Karpas-422 (cell line): Measurements from ENCODE around the gene CCDC7. TPM values are rescaled to one million over a fixed set of nuclear protein-coding genes. Genes with fewer than 3 reads are reported as not detected.
"Not testable (repeated sequence)": the region's sequence is repeated elsewhere in the genome, so short reads cannot be mapped to it uniquely, and the experiment has no call there.

Source experiments
- DNase-seq: peaks from one replicate; pipeline ENCODE4 v3.0.0-alpha.2; 2015
- H2AFZ ChIP-seq: fragments of 200-600 bp; sonication (generic); 2 replicates; pipeline ENCODE4 v1.6.1; 2014; ENCODE audit warnings: antibody characterized with exemption, low read length, mixed read lengths
- H3K27ac ChIP-seq: fragments of 200-600 bp; sonication (generic); 2 replicates; pipeline ENCODE4 v1.5.1; 2014; ENCODE audit warnings: mild to moderate bottlenecking, low read length, moderate library complexity
- H3K27me3 ChIP-seq: fragments of 200-600 bp; sonication (generic); 2 replicates; pipeline ENCODE4 v1.6.1; 2014; ENCODE audit warnings: low read length, mixed read lengths
- H3K36me3 ChIP-seq: fragments of 200-600 bp; sonication (generic); 2 replicates; pipeline ENCODE4 v1.6.1; 2014; ENCODE audit warnings: low read length, mixed read lengths; ENCODE audit not compliant: insufficient read depth
- H3K4me1 ChIP-seq: fragments of 200-600 bp; sonication (generic); 2 replicates; pipeline ENCODE4 v1.6.1; 2014; ENCODE audit warnings: mild to moderate bottlenecking, low read length, mixed read lengths
- H3K4me2 ChIP-seq: fragments of 200-600 bp; sonication (generic); 2 replicates; pipeline ENCODE4 v1.6.1; 2014; ENCODE audit warnings: low read length, low read depth, mild to moderate bottlenecking; ENCODE audit not compliant: poor library complexity, severe bottlenecking
- H3K4me3 ChIP-seq: fragments of 200-600 bp; sonication (generic); 2 replicates; pipeline ENCODE4 v1.5.1; 2014; ENCODE audit warnings: mild to moderate bottlenecking, antibody characterized with exemption, low read length, mixed read lengths
- H3K79me2 ChIP-seq: fragments of 200-600 bp; sonication (generic); 2 replicates; pipeline ENCODE4 v1.6.1; 2014; ENCODE audit warnings: mild to moderate bottlenecking, low read length, mixed read lengths
- H3K9ac ChIP-seq: fragments of 200-600 bp; sonication (generic); 2 replicates; pipeline ENCODE4 v1.6.0; 2014; ENCODE audit warnings: low read length
- H3K9me2 ChIP-seq: fragments of 200-600 bp; sonication (generic), shearing (Covaris generic); replicated peaks from 2 replicates; pipeline ENCODE4 v1.6.0; 2014; ENCODE audit warnings: mild to moderate bottlenecking, low read length, moderate library complexity; ENCODE audit not compliant: insufficient read depth
- H3K9me3 ChIP-seq: fragments of 300-700, 200-600 bp; sonication (generic); 2 replicates; pipeline ENCODE4 v1.6.1; 2014; ENCODE audit warnings: low read length, mixed read lengths
- H4K20me1 ChIP-seq: fragments of 200-600 bp; sonication (generic); 2 replicates; pipeline ENCODE4 v1.6.1; 2014; ENCODE audit warnings: mild to moderate bottlenecking, antibody characterized with exemption, low read length, low read depth; ENCODE audit not compliant: insufficient read depth
- total RNA-seq: library from RNA; depleted of rRNA; stranded (reverse); fragments of >200 nt; shearing (Covaris generic); gene quantifications from 2 replicates; pipeline ENCODE4 v1.2.3, GENCODE V29; 2014; ENCODE audit warnings: low replicate concordance; rRNA removed

The CCDC7 gene
- 8.9 and 19.7 TPM in 2 replicates for total RNA-seq

DNA sequence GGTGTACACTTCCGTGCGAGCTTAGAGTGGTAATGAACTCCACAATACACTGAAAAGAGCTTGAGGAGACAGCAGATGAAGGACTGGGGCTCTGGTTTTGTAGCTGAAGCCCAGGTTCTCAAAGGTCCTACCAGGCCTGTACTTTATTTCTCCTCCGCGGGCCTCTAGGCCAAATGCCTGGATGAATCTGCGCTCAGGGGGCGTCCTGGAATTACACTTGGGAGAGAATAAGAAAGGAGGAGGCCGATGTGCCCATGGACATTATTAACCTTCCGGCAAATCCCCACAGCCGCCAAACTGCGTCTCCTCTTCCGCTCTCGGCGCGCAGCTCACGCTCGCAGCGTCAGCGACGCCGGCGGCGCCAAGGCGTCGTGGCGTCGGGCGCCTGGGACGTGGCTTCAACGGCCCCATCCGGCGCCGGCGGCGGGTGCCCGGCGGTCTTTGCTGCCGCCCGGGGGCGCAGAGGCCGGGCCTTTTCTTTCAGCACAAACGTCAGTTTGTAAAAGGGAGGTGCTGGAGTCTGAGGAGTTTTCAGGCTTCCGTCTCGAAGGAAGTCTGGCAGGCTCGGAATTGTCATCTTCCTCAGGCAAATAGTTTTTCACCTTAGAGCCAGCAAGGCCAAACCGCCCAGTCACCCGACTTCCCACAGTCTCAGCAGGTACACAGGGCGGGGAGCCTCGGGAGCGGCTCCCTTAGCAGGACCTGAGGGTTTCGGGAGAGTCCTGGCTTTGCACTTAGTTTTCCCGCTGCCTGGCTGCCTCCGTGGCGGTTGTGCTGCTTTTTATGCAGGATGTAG lies at the start of gene CCDC7:
Gene CCDC7, plus strand, starts transcription at position 401 of the 796 bp plus-strand sequence. CDS start 5,503 bp downstream, outside the sequence.
- peak within 1 kb of the TSS; percentile 98 for H3K4me2 ChIP-seq
- H3K9me3 ChIP-seq: no peaks in the 10 kb centered on the region
- peak; percentile 96 for DNase-seq
- H3K79me2 ChIP-seq: peaks cover 25% of the 10 kb centered on the region
- no peaks in the 10 kb centered on the region for H3K9me2 ChIP-seq
- no peaks in the 10 kb centered on the region for H3K27me3 ChIP-seq
- H3K9ac ChIP-seq: peak within 1 kb of the TSS; percentile 99
- H3K27ac ChIP-seq: peak within 1 kb of the TSS; percentile 92
- H2AFZ ChIP-seq: peak within 1 kb of the TSS; percentile 87
- peaks cover 15% of the 10 kb centered on the region for H3K4me1 ChIP-seq
- peak within 1 kb of the TSS; percentile 100 for H3K4me3 ChIP-seq
- H3K36me3 ChIP-seq: no peaks in the 10 kb centered on the region
- no peaks in the 10 kb centered on the region for H4K20me1 ChIP-seq

- not testable (repeated sequence) for H3K27me3 ChIP-seq, DNase-seq, H3K27ac ChIP-seq, H4K20me1 ChIP-seq, H3K9me3 ChIP-seq, H3K9ac ChIP-seq, H3K79me2 ChIP-seq, H3K4me1 ChIP-seq, H3K9me2 ChIP-seq, H3K4me2 ChIP-seq, H3K36me3 ChIP-seq, H2AFZ ChIP-seq, H3K4me3 ChIP-seq
These were observed 48.8 kb upstream of the CCDC7 start for GRCh38 chr10:32397163-32397562.

- not testable (repeated sequence) for H3K27me3 ChIP-seq, H2AFZ ChIP-seq, H3K4me2 ChIP-seq, H3K9ac ChIP-seq, H3K9me3 ChIP-seq, H3K36me3 ChIP-seq, H4K20me1 ChIP-seq, DNase-seq, H3K4me1 ChIP-seq, H3K79me2 ChIP-seq, H3K4me3 ChIP-seq, H3K9me2 ChIP-seq, H3K27ac ChIP-seq
These were observed 46.2 kb upstream of the CCDC7 start for GRCh38 chr10:32399720-32400119.

DNA sequence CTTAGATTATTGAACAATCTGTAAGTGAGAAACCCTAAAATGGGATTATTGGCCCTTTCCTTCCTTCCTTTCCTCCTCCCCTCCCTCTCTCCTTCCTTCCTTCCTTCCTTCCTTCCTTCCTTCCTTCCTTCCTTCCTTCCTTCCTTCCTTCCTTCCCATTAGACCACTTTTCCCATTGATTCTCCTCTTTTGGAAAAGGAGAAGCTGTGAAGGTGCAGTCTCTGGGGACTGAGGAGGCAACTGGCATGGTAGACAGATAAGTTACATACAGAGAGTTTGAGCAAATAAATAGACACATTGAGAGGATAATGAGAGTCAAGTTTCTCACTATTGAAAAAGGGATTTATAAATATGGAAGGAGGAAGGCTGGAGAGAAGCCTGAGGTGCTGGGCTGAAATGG lies 45.0 kb upstream of the CCDC7 start:
- H2AFZ ChIP-seq: no peak overlapping the region
- H3K4me1 ChIP-seq: no peaks in the 10 kb centered on the region
- no peak overlapping the region for H3K4me2 ChIP-seq
- H3K4me3 ChIP-seq: no peak overlapping the region
- no peaks in the 10 kb centered on the region for H3K36me3 ChIP-seq
- H4K20me1 ChIP-seq: no peaks in the 10 kb centered on the region
- no peak overlapping the region for H3K27ac ChIP-seq
- no peaks in the 10 kb centered on the region for H3K9me3 ChIP-seq
- DNase-seq: no peak
- H3K9me2 ChIP-seq: no peaks in the 10 kb centered on the region
- no peak overlapping the region for H3K9ac ChIP-seq
- no peaks in the 10 kb centered on the region for H3K27me3 ChIP-seq
- no peaks in the 10 kb centered on the region for H3K79me2 ChIP-seq

DNA sequence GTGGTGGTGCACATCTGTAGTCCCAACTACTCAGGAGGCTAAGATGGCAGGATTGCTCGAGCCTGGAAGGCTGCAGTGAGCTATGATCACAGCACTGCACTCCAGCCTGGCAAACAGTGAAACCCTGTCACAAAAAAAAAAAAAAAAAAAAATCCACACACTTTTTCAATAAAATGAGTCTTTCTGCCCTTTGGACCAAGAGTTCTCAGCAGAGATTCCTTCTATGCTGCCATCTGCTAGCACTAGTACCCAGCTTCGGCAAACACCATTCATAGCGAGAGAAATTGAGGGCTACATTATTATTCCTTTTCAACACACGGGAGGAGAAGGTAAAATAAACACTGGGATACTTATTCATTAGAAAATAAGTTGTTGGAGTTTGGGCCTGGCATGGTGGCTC lies 43.4 kb upstream of the CCDC7 start:
- no peaks in the 10 kb centered on the region for H3K9me3 ChIP-seq
- no peak overlapping the region for H3K4me2 ChIP-seq
- H3K9me2 ChIP-seq: no peaks in the 10 kb centered on the region
- H3K27ac ChIP-seq: no peak overlapping the region
- H3K4me1 ChIP-seq: no peaks in the 10 kb centered on the region
- H3K79me2 ChIP-seq: no peaks in the 10 kb centered on the region
- H3K27me3 ChIP-seq: no peaks in the 10 kb centered on the region
- H3K4me3 ChIP-seq: no peak overlapping the region
- no peak overlapping the region for H3K9ac ChIP-seq
- no peaks in the 10 kb centered on the region for H3K36me3 ChIP-seq
- DNase-seq: no peak
- no peak overlapping the region for H2AFZ ChIP-seq
- H4K20me1 ChIP-seq: no peaks in the 10 kb centered on the region

GRCh38 chr10:32403091-32403490 lies 42.8 kb upstream of the CCDC7 start:
- Histone ChIP-seq H3K79me2 (no peaks in the 10 kb centered on the region), H3K9me3 (no peaks in the 10 kb centered on the region), H3K9me2 (no peaks in the 10 kb centered on the region), H3K4me2 (no peak overlapping the region), H3K4me1 (no peaks in the 10 kb centered on the region), H4K20me1 (no peaks in the 10 kb centered on the region), H3K9ac (no peak overlapping the region), H2AFZ (no peak overlapping the region), H3K4me3 (no peak overlapping the region), H3K36me3 (no peaks in the 10 kb centered on the region), H3K27me3 (no peaks in the 10 kb centered on the region), H3K27ac (no peak overlapping the region)
- DNase-seq: no peak

- Histone ChIP-seq H3K79me2 (no peaks in the 10 kb centered on the region), H2AFZ (no peak overlapping the region), H4K20me1 (no peaks in the 10 kb centered on the region)
These were observed 37.2 kb upstream of the CCDC7 start for GRCh38 chr10:32408690-32409089.

DNA sequence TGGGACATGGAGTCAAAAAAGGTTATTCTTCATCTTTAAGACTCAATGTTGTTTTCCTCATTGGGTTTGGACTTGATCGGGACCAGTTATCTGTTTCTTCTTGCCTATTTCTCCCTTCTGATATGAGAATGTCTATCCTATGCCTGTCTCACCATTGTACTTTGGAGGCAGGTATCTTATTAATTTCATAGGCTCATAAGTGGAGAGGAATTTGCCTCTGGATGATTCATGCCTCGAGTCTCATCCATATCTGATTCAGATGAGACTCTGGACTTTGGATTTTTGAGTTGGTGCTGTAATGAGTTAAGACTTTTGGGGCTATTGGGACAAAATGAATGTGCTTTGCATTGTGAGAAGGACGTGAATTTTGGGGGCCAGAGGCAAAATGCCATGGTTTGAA lies 36.2 kb upstream of the CCDC7 start:
- Histone ChIP-seq H3K4me2 (no peak overlapping the region), H3K36me3 (no peaks in the 10 kb centered on the region), H3K4me3 (no peak overlapping the region), H3K9ac (no peak overlapping the region), H3K79me2 (no peaks in the 10 kb centered on the region), H3K9me2 (no peaks in the 10 kb centered on the region), H4K20me1 (no peaks in the 10 kb centered on the region), H3K9me3 (no peaks in the 10 kb centered on the region), H3K27me3 (no peaks in the 10 kb centered on the region), H3K27ac (no peak overlapping the region), H3K4me1 (no peaks in the 10 kb centered on the region), H2AFZ (no peak overlapping the region)
- DNase-seq: no peak

More at GRCh38 chr10:32408690-32409089, 37.2 kb upstream of the CCDC7 start:
- H3K4me1 ChIP-seq: no peaks in the 10 kb centered on the region
- H3K36me3 ChIP-seq: no peaks in the 10 kb centered on the region
- no peaks in the 10 kb centered on the region for H3K9me2 ChIP-seq
- H3K4me2 ChIP-seq: no peak overlapping the region
- no peak overlapping the region for H3K27ac ChIP-seq
- H3K4me3 ChIP-seq: no peak overlapping the region
- no peak overlapping the region for H3K9ac ChIP-seq
- no peak for DNase-seq
- H3K27me3 ChIP-seq: no peaks in the 10 kb centered on the region
- H3K9me3 ChIP-seq: no peaks in the 10 kb centered on the region
